HepG2 (cell line): ENCODE measurements around the gene RHBDL3. TPM values are rescaled to one million over a fixed set of nuclear protein-coding genes. Genes with fewer than 3 reads are reported as not detected.

ENCODE experiments used
- ATAC-seq: fragments of 200-7000 bp; cut with Tn5 transposase; 3 replicates; pipeline ENCODE4 v1.9.1; 2020; ENCODE audit warnings: mild to moderate bottlenecking, moderate library complexity
- BruUV-seq: library from RNA; stranded (reverse); fragments of 400-500 nt; replicated peaks from 2 replicates; lab custom pipeline; 2021; lab: Mats Ljungman, UMichigan
- CTCF ChIA-PET: fragments of 300-600 bp; formaldehyde crosslinking; extraction: SDS; loops from one replicate; lab custom pipeline; 2021; ENCODE audit warnings: low total read pairs, inconsistent platforms, low intra/inter-chr PET ratio; lab: Yijun Ruan, JAX
- POLR2A ChIA-PET: fragments of 350-600 bp; sonication (Branson Sonifier 250); formaldehyde crosslinking; loops from one replicate; lab custom pipeline; 2020; ENCODE audit warnings: antibody characterized with exemption, inconsistent platforms; lab: Yijun Ruan, JAX
- DNase-seq: peaks from one replicate; pipeline ENCODE4 v3.0.0-alpha.2; 2015; ENCODE audit warnings: low spot score
- FAIRE-seq: peaks from 3 replicates; lab custom pipeline; 2011; peaks lifted over from hg19 to GRCh38; lab: Jason Lieb, UNC
- H2AFZ ChIP-seq: one replicate; pipeline ENCODE4 v1.6.1; 2011; ENCODE audit warnings: low read length, inconsistent platforms
- H3K27ac ChIP-seq: fragments of 300-600 bp; 3 replicates; pipeline ENCODE4 v1.8.0; 2011; ENCODE audit warnings: mixed run types, mild to moderate bottlenecking, mixed read lengths, low read length, inconsistent platforms; ENCODE audit not compliant: insufficient read depth; ENCODE audit errors: extremely low read length
- H3K27me3 ChIP-seq, 2 experiments: fragments of 200-600 bp in 1 of 2; 2 replicates in 1 of 2; 3 replicates in 1 of 2; pipeline versions ENCODE4 v1.6.0 to v1.8.0; 2011; ENCODE audit warnings: low read length in 2 of 2, mild to moderate bottlenecking in 2 of 2, moderate library complexity in 2 of 2, inconsistent platforms in 1 of 2; ENCODE audit not compliant: insufficient read depth in 2 of 2, control insufficient read depth in 1 of 2
- H3K36me3 ChIP-seq, 2 experiments: fragments of 200-600 bp in 1 of 2; replicated peaks in 1 of 2; 2 replicates in 1 of 2; 3 replicates in 1 of 2; pipeline versions ENCODE4 v1.5.1 to v1.8.0; 2011; ENCODE audit warnings: low read length in 2 of 2, inconsistent platforms in 1 of 2; ENCODE audit not compliant: insufficient read depth in 2 of 2, control insufficient read depth in 1 of 2
- H3K4me1 ChIP-seq: 2 replicates; pipeline ENCODE4 v1.5.1; 2012; ENCODE audit warnings: low read length, inconsistent platforms; ENCODE audit not compliant: insufficient read depth
- H3K4me2 ChIP-seq: 2 replicates; pipeline ENCODE4 v1.6.0; 2011; ENCODE audit warnings: low read depth, low read length, inconsistent platforms
- H3K4me3 ChIP-seq, 3 experiments: fragments of 200-600 bp in 1 of 3; sonication (generic), shearing (Covaris generic) in 1 of 3; replicated peaks in 1 of 3; 2 replicates each; pipeline ENCODE4 v1.5.1; 2011 to 2016; ENCODE audit warnings: low read length in 3 of 3, inconsistent platforms in 2 of 3, low read depth in 2 of 3, mild to moderate bottlenecking in 2 of 3, control low read depth in 1 of 3, mixed read lengths in 1 of 3; ENCODE audit not compliant: insufficient read depth in 1 of 3
- H3K79me2 ChIP-seq: one replicate; pipeline ENCODE4 v1.6.1; 2011; ENCODE audit warnings: low read length, inconsistent platforms; ENCODE audit not compliant: insufficient read depth
- H3K9ac ChIP-seq: 2 replicates; pipeline ENCODE4 v1.6.0; 2011; ENCODE audit warnings: mild to moderate bottlenecking, low read depth, low read length, inconsistent platforms; ENCODE audit not compliant: insufficient read depth
- H3K9me3 ChIP-seq: 2 replicates; pipeline ENCODE4 v1.5.1; 2012; ENCODE audit warnings: mild to moderate bottlenecking, low read length
- H4K20me1 ChIP-seq: 2 replicates; pipeline ENCODE4 v1.6.0; 2011; ENCODE audit warnings: inconsistent platforms, mild to moderate bottlenecking, low read length, moderate library complexity; ENCODE audit not compliant: insufficient read depth
- ETS1 ChIP-seq: sonication (generic); formaldehyde crosslinking; IDR thresholded peaks from 2 replicates; pipeline ENCODE4 v1.4.0; 2020; ENCODE audit warnings: missing genetic modification reagents
- HHEX ChIP-seq: IDR thresholded peaks from 2 replicates; pipeline ENCODE4 v1.6.1; 2016; ENCODE audit warnings: control low read depth
- HMGA1 ChIP-seq: sonication (generic); formaldehyde crosslinking; conservative IDR thresholded peaks from 2 replicates; pipeline ENCODE4 v1.4.0; 2020; ENCODE audit warnings: missing genetic modification reagents
- ZBTB8A ChIP-seq: sonication (generic); formaldehyde crosslinking; IDR thresholded peaks from 2 replicates; pipeline ENCODE4 v1.4.0; 2020; ENCODE audit warnings: mild to moderate bottlenecking, low read depth, missing genetic modification reagents, borderline replicate concordance
- ZKSCAN5 ChIP-seq: sonication (generic); formaldehyde crosslinking; IDR thresholded peaks from 2 replicates; pipeline ENCODE4 v1.5.1; 2020; ENCODE audit warnings: mild to moderate bottlenecking, missing genetic modification reagents
- ZNF24 ChIP-seq: fragments of 450-650 bp; IDR thresholded peaks from 2 replicates; pipeline ENCODE4 v1.6.1; 2017; ENCODE audit warnings: antibody characterized with exemption, mild to moderate bottlenecking
- ZNF253 ChIP-seq: sonication (generic); formaldehyde crosslinking; IDR thresholded peaks from 2 replicates; pipeline ENCODE4 v1.8.0; 2022; ENCODE audit warnings: mild to moderate bottlenecking, missing genetic modification reagents, borderline replicate concordance
- ZNF558 ChIP-seq: sonication (generic); formaldehyde crosslinking; IDR thresholded peaks from 2 replicates; pipeline ENCODE4 v1.9.0; 2022; ENCODE audit warnings: mild to moderate bottlenecking, missing genetic modification reagents, borderline replicate concordance
- WGBS: methylation state at CpG from one replicate; pipeline ENCODE4 v1.1.6; 2017; ENCODE audit warnings: low lambda C conversion rate; 5-methylcytosine and 5-hydroxymethylcytosine counted together
- in situ Hi-C: cut with HindIII; loops from 2 replicates; pipeline ENCODE4 v1.10.0; 2017; ENCODE audit warnings: low pct_unique_long_range_greater_than_20kb; ENCODE audit not compliant: extremely low pct_ligation_motif_present
- intact Hi-C: fragments of 100-400 bp; cut with micrococcal nuclease; formaldehyde crosslinking; loops from one replicate; pipeline ENCODE4 v1.10.0; 2022; ENCODE audit not compliant: unreplicated experiment
- polyA plus RNA-seq, 8 experiments: library from polyadenylated mRNA; depleted of rRNA in 3 of 8; stranded (reverse) in 7 of 8; unstranded in 1 of 8; fragments of >200 nt; fragmentation: Illumina TruSeq in 4 of 8; extraction: Trizol in 4 of 8; gene quantifications; 2 replicates each; pipeline versions ENCODE4 v1.2.1 to v1.2.3, GENCODE V29; 2011 to 2016; ENCODE audit warnings: low read depth in 4 of 8, missing spikeins in 1 of 8, mixed read lengths in 1 of 8; ENCODE audit not compliant: insufficient read depth in 1 of 8
- total RNA-seq, 5 experiments: library from RNA; depleted of rRNA; stranded (reverse); fragments of >200 nt; fragmentation: Illumina TruSeq; extraction: Trizol; gene quantifications; 2 replicates each; pipeline ENCODE4 v1.2.3, GENCODE V29; 2016; ENCODE audit warnings: low read depth in 1 of 5
- TF ChIP-seq, protein P1 (sequence below): IDR thresholded peaks from 2 replicates; pipeline ENCODE4 v1.6.1; 2016; ENCODE audit warnings: control low read depth
- TF ChIP-seq, protein P2 (sequence below): sonication (generic); formaldehyde crosslinking; IDR thresholded peaks from 2 replicates; pipeline ENCODE4 v1.5.0; 2020; ENCODE audit warnings: missing genetic modification reagents
- TF ChIP-seq, protein P3 (sequence below): sonication (generic); formaldehyde crosslinking; IDR thresholded peaks from 2 replicates; pipeline ENCODE4 v1.4.0; 2020; ENCODE audit warnings: low read depth, mild to moderate bottlenecking, missing genetic modification reagents
- TF ChIP-seq, protein P4 (sequence below): IDR thresholded peaks from 2 replicates; pipeline ENCODE4 v1.6.1; 2018; ENCODE audit warnings: missing genetic modification reagents, mild to moderate bottlenecking, missing compliant biosample characterization

RHBDL3 gene
- total and polyA plus RNA-seq, 2 of the 13 experiments (the other 11 are each of a cell fraction or from before 2014, with no cell fraction given) = 0.09 TPM; not detected in 1

GRCh38 chr17:32264140-32264799 is 1.4 kb upstream of the RHBDL3 start:
- no peak overlapping the region for H2AFZ ChIP-seq
- CTCF ChIA-PET = no interaction called here
- ATAC-seq (no peak; the same call in 2 of the 3 replicates), DNase-seq (no peak), FAIRE-seq (no peak)
- peaks cover 24% of the 10 kb centered on the region for H3K4me1 ChIP-seq
- in situ Hi-C loops (no loop called here), intact Hi-C loops (no loop called here)
- TF ChIP-seq HMGA1 (CRISPR knock-in tag) (no peak), ZNF253 (CRISPR knock-in tag) (no peak)
- no peaks in the 10 kb centered on the region for H3K79me2 ChIP-seq
- POLR2A ChIA-PET = no interaction called here
- no peak overlapping the region for H3K4me3 ChIP-seq
- BruUV-seq = no TSS peak
- H3K27ac ChIP-seq = no peak overlapping the region
- H3K9ac ChIP-seq = no peak overlapping the region
- WGBS = 44% methylated on average over 6 of the region's 6 CpGs
- no peaks in the 10 kb centered on the region for H3K36me3 ChIP-seq
- no peaks in the 10 kb centered on the region for H3K9me3 ChIP-seq
- H3K27me3 ChIP-seq = peaks cover 20 to 79% of the 10 kb centered on the region in 2 experiments
- no peaks in the 10 kb centered on the region for H4K20me1 ChIP-seq
- H3K4me2 ChIP-seq = no peak overlapping the region

GRCh38 chr17:32264823-32265191 is 825 bp upstream of the RHBDL3 start:
- no peaks in the 10 kb centered on the region for H4K20me1 ChIP-seq
- 33% methylated on average over 7 of the region's 8 CpGs for WGBS
- H3K27ac ChIP-seq = no peak overlapping the region
- peak overlapping the region; percentile 42; the same call in 1 of the 2 replicates for H3K4me2 ChIP-seq
- no TSS peak for BruUV-seq
- peaks cover 22 to 84% of the 10 kb centered on the region in 2 experiments for H3K27me3 ChIP-seq
- CTCF ChIA-PET = no interaction called here
- H3K4me1 ChIP-seq = peaks cover 24% of the 10 kb centered on the region
- DNase-seq (no peak), FAIRE-seq (no peak), ATAC-seq (peak; percentile 20; the same call in 2 of the 3 replicates)
- TF ChIP-seq ETS1 (CRISPR knock-in tag) = no peak
- TF ChIP-seq ZNF24 = no peak
- TF ChIP-seq ZBTB8A (CRISPR knock-in tag) = no peak
- TF ChIP-seq, protein P1, sequence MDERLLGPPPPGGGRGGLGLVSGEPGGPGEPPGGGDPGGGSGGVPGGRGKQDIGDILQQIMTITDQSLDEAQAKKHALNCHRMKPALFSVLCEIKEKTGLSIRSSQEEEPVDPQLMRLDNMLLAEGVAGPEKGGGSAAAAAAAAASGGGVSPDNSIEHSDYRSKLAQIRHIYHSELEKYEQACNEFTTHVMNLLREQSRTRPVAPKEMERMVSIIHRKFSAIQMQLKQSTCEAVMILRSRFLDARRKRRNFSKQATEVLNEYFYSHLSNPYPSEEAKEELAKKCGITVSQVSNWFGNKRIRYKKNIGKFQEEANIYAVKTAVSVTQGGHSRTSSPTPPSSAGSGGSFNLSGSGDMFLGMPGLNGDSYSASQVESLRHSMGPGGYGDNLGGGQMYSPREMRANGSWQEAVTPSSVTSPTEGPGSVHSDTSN (CRISPR knock-in tag) = no peak
- TF ChIP-seq HHEX (CRISPR knock-in tag) = no peak
- TF ChIP-seq, protein P2, sequence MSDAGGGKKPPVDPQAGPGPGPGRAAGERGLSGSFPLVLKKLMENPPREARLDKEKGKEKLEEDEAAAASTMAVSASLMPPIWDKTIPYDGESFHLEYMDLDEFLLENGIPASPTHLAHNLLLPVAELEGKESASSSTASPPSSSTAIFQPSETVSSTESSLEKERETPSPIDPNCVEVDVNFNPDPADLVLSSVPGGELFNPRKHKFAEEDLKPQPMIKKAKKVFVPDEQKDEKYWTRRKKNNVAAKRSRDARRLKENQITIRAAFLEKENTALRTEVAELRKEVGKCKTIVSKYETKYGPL = no peak
- TF ChIP-seq, protein P3, sequence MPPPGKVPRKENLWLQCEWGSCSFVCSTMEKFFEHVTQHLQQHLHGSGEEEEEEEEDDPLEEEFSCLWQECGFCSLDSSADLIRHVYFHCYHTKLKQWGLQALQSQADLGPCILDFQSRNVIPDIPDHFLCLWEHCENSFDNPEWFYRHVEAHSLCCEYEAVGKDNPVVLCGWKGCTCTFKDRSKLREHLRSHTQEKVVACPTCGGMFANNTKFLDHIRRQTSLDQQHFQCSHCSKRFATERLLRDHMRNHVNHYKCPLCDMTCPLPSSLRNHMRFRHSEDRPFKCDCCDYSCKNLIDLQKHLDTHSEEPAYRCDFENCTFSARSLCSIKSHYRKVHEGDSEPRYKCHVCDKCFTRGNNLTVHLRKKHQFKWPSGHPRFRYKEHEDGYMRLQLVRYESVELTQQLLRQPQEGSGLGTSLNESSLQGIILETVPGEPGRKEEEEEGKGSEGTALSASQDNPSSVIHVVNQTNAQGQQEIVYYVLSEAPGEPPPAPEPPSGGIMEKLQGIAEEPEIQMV (CRISPR knock-in tag) = no peak
- TF ChIP-seq ZNF558 (CRISPR knock-in tag) = no peak
- TF ChIP-seq, protein P4, sequence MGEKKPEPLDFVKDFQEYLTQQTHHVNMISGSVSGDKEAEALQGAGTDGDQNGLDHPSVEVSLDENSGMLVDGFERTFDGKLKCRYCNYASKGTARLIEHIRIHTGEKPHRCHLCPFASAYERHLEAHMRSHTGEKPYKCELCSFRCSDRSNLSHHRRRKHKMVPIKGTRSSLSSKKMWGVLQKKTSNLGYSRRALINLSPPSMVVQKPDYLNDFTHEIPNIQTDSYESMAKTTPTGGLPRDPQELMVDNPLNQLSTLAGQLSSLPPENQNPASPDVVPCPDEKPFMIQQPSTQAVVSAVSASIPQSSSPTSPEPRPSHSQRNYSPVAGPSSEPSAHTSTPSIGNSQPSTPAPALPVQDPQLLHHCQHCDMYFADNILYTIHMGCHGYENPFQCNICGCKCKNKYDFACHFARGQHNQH = no peak
- TF ChIP-seq ZKSCAN5 = no peak
- H3K79me2 ChIP-seq = no peaks in the 10 kb centered on the region
- no peaks in the 10 kb centered on the region for H3K36me3 ChIP-seq
- H3K9ac ChIP-seq = no peak overlapping the region
- POLR2A ChIA-PET = no interaction called here
- in situ Hi-C loops = no loop called here
- no peak overlapping the region for H2AFZ ChIP-seq
- H3K9me3 ChIP-seq = no peaks in the 10 kb centered on the region
- no peak overlapping the region for H3K4me3 ChIP-seq
- intact Hi-C loops = no loop called here
